HG03469 (cell line): ENCODE data around the gene SNTG2.

ENCODE experiments used
- ATAC-seq: cut with Tn5 transposase; IDR thresholded peaks from one replicate; pipeline ENCODE4 v1.9.1; 2021; ENCODE audit warnings: mild to moderate bottlenecking, moderate library complexity, moderate number of reproducible peaks; ENCODE audit not compliant: unreplicated experiment

Gene SNTG2

GRCh38 chr2:951224-952006 is 766 bp downstream of the SNTG2 start:
- ATAC-seq: no peak

- ATAC-seq: no peak
Measured at GRCh38 chr2:953408-953807, 2.8 kb downstream of the SNTG2 start.

DNA sequence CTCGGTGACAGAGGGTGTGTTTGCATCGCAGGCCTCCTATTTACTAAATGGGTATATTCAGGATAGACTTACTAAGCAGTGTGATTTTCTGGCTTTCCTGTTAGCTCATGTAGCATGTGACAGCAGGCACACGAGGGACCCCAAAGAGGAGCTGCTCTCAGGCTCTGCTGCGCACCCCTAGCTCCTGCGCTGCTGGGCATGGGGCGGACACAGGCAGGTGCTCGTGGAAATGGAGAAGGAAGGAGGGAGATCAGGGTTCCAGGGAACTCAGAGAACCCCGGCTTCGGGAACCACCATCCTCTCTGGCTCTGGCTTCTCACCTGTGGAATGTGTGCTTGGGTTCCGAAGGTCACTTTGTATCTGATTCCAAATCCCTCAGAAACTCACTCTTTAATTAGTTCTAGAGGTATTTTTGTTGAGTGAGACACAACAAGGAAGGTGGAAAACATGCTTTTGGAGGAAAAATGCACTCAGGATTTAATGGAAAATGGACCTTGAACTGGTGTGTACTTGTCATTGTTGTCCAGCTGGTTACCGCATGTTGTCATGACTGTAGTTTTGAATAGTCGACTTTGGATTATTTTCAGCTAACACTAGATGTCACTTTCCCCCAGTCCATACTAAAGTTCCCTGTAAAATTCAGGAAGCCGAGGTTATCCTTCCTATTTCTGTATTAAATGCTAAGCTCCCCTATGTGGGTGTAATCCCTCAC is 3.5 kb downstream of the SNTG2 start:
- no peak for ATAC-seq

- no peak for ATAC-seq
Measured at GRCh38 chr2:954687-955000, 4.0 kb downstream of the SNTG2 start.

GRCh38 chr2:955829-956731 is 5.4 kb downstream of the SNTG2 start:
- no peak for ATAC-seq

GRCh38 chr2:959457-959856 is 8.8 kb downstream of the SNTG2 start:
- no peak for ATAC-seq

DNA sequence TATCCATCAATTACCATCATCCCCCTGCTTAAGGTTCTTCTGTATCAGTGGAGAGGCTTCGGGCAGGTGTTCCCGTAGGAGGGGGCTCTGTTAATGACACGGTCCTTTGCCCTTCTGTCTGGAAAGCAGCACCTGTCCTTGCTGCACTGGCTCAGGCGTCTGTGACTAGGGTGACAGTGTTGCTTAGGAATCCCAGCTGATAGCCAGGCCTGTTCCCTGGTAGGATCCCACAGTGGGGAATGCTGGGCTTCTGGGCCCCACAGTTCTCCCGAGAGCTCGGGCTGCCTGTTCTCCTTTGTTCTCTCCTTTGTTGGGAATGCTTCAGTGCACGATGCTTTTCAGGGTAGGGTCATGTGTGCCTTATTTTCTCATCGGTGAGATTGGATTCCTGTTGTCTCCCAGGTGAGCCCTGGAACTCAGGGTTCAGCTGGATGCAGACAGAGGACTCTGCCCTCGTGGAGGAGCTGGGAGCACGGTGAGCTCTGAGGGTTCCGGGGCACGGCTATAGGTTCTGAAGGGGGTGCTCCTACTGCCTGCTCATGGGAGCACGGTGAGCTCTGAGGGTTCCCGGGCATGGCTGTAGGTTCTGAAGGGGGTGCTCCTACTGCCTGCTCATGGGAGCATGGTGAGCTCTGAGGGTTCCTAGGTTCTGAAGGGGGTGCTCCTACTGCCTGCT is 9.6 kb downstream of the SNTG2 start:
- no peak for ATAC-seq

DNA sequence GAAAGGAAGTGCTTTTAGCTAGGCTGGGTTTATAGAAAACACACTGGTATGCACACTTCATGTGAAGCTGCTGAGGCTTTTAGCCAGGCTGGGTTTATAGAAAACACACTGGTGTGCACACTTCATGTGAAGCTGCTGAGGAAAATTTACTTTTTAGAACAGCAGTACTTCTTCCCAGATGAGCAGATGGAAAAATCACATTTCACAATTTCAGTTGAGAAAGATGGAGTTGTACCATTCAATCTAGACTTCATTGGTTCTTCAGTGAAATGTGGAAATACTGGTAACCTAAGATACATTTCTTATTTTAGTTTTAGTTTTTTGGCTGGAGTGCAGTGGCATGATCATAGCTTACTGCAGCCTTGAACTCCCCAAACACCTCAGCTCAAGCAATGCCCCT is 11.1 kb downstream of the SNTG2 start:
- ATAC-seq: no peak

- ATAC-seq: no peak
Measured at GRCh38 chr2:963876-964275, 13.2 kb downstream of the SNTG2 start.

GRCh38 chr2:964562-964961 is 13.9 kb downstream of the SNTG2 start:
- ATAC-seq: no peak

GRCh38 chr2:965640-966147 is 15.0 kb downstream of the SNTG2 start:
- ATAC-seq: no peak

DNA sequence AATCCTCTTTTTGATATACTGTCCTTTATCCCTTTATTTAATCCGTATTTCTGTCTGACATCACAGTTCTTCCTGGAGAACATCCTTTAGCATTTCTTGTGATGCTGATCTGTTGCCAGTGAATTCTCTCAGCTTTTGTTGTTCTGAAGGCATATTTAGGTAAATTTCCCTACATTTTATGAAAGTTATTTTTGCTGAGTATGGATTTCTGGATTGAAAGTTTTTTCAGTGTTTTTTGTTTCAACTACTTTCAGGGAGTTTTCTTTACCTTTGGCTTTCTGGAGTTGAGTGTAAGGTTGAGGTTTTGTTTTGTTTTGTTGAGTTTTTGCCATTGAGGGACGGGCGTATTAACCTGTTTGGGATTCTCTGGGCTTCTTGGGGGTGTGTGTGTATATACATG is 22.5 kb downstream of the SNTG2 start:
- no peak for ATAC-seq

GRCh38 chr2:974054-974453 is 23.4 kb downstream of the SNTG2 start:
- peak; percentile 69 for ATAC-seq

GRCh38 chr2:974502-974901 is 23.9 kb downstream of the SNTG2 start:
- no peak for ATAC-seq

DNA sequence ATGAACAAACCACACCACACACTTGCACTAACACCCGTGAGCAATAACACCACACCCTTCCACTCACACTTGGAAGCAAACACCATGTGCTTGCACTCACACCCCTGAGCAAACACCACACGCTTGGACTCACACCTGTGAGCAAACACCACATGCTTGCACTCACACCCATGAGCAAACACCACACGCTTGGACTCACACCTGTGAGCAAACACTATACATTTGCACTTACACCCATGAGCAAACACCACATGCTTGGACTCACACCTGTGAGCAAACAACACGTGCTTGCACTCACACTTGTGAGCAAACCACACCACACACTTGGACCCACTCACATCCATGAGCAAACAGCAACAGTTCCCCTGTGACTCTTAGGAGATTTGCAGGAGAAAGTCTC is 24.4 kb downstream of the SNTG2 start:
- no peak for ATAC-seq

DNA sequence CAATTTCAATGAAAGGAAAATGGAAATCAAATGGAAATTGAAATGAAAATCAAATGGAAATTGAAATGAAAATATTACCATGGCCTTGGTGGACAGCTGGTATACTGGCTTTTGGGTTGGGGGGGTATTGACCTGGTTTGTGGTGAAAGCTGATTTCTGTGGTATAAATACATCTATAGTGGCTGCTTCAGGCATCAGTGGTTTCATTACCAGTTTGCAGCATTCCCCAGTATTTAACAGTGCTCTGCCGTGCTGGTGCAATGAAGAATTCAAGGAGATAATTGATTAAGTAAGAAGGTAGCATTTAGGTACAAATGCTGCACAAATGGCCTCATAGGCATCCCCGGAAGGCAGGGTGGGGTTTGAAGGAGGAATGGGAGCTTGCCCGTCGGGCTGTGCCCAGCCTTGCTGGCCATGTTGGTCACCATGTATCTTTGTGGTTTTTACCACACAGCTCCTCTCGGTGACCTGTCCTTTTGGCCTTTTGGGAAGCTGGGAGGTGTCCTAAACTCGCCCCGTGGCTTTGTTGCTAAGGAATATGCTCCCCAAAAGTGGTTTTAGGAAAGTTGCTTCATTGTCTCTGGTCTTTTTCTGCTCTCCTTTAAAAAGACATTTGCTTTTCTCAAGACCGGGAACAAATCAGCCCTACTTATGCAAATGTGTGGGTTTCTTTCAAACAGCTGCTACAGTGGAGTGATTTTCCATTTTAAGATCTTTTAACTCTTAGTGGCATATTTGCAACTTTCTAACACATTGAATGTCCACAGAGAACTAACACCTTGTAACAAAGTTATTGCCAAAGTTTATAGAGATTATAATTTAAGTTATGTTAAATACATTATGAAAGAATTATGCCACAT is 28.6 kb downstream of the SNTG2 start:
- ATAC-seq: no peak

DNA sequence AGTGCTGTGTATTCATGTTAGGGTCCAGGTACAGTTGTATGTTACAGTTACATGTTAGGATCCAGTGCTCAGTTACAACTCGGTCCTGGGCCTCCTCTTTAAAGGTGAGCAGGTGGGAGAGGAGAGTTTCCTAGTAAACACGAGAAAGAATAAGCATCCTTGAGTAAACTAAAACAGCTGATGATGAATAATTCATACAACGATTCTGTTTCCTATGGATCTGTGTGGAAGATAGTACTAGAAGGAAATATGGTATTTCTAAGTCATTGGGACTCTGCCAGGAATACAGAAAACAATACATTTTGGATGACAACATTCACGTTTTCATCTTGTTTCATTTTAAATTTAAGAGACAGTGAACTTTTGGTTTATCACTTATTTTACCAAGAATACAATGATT is 29.5 kb downstream of the SNTG2 start:
- no peak for ATAC-seq

DNA sequence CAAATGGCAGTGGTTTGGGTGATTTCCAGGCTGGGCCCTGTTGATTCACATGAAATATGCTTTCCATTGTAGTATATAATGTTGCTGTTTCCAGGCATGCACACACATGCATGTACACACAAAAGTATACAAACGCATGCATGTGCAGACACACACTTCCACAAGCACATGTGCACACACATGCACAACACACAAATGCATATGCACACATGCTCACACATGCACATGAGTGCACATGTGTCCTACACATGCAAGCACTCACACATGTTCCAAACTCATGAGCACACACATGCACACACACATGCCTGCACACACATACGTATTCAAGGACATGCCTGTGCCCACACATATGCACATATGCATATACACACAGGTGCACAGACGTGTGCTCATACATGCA is 30.6 kb downstream of the SNTG2 start:
- ATAC-seq: no peak

DNA sequence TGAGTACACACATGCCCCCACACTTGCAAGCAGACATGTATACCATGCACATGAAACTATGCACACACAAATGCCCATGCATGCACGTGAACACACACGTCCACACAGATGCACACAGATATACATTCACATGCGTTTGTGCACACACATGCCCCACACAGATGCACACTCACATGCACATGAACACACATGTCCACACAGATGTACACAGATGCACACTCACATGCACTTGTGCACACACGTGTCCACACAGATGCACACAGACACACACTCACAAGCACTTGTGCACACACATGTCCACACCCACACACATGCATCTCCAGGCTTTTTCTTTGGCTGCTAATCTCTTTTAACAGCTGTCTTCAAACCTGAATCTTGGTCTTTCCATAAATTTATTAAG is 31.1 kb downstream of the SNTG2 start:
- ATAC-seq: no peak

- ATAC-seq: no peak
Measured at GRCh38 chr2:985317-985898, 34.8 kb downstream of the SNTG2 start.
